GM21825 (cell line): ENCODE measurements around the gene POLR2B.
"Not testable (repeated sequence)": the region's sequence is repeated elsewhere in the genome, so short reads cannot be mapped to it uniquely, and the experiment has no call there.

Experiments used
- ATAC-seq: cut with Tn5 transposase; IDR thresholded peaks from one replicate; pipeline ENCODE4 v1.9.1; 2021; ENCODE audit warnings: mild to moderate bottlenecking, moderate library complexity; ENCODE audit not compliant: unreplicated experiment

POLR2B gene

DNA sequence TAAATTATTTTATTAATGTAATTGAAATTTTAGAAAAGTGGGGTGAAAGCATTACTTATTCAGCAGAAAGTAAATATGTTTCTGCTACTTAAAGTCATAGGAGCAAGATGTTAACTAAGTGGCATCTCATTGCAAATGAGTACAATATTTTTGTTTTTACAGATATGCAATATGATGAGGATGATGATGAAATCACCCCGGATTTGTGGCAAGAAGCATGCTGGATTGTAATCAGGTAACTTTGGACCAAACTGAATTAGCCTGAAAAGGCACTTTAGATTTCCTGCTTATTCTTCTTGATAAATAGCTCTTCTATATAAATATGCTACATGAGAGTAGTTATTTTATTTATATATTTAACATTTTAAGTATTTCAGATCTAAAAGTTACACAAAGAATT, 7.5 kb downstream of the POLR2B start:
- ATAC-seq = no peak

DNA sequence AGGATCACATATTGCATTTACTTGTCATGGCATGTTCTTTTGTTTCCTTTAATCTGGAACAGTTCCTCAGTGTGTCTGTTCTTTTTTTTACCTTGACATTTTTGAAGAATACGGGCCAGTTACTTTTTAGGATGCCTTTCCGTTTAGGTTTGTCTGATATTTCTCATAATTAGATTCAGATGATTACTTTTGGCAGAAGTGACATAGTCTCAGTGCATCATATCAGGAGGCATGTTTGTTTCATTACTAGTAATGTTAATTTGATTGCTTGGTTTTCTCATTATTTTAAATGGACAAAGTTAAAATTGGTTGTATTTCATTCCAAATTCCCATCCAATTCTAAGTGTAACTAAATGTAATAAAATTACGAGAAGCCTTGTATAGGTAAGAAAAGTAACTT, 8.3 kb downstream of the POLR2B start:
- no peak for ATAC-seq

DNA sequence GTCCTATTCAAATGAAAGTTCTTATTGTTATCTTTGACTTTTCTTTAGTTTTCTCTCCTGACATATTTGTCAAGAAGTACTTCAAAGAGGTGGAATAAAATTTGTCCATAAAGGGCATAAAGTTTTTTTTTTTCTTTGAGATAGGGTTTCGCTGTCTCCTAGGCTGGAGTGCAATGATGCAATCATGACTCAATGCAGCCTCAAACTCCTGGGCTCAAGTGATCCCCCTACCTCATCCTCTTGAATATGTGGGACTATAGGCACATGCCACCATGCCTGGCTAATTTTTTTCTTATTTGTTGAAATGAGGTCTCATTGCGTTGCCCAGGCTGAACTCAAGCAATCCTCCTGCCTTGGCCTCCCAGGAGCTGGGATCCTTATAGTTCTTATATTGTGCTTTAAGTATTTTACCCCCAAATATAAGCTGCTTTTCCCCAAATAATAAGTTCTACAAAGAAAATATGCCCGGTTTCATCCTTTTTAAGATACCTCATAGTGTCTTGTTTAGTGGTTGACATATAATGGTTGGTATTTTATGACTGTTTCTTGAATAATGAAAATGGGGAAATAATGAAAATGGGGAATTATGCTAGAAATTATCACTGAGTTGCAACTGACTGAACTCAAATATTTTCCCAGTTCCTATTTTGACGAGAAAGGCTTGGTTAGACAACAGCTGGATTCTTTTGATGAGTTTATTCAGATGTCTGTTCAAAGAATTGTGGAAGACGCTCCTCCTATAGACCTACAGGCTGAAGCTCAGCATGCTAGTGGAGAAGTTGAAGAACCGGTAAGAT, 11.6 kb downstream of the POLR2B start:
- no peak for ATAC-seq

DNA sequence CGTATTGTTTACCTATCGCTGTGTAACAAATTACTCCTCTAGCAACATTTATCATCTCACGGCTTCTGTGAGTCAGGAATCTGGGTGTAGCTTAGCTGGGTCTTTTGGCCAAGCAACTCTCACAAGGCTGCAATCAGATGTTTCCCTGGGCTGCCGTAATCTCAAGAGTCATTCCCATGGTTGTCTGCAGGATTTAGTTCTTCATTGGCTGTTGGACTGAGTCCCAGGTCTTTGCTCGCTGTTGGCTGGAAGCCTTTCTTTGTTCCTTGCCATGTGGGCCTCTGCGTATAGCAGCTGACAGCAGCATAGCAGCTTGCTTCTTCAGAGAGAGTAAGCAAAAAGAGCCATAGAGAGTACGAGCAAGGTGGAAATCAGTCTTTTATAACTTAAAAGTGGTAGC, 16.8 kb downstream of the POLR2B start:
- no peak for ATAC-seq

DNA sequence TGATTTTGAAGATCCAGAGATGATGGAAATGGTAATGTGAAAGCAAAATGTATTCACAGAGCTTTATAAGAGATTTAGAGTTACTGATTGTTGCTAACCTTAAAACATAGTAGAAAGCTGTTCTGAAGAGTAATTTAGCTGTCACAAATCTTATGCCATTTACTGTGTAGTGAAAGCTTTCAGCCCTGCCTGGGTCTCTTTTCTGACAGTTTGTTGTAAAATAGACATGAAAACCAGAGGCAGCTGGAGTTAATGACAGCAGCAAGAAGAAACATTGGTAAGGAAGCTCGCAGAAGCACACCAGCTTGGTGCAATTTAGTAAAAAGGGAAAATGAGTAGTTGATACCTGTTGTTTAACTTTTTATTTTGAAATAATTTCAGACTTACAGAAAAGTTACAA, 21.1 kb downstream of the POLR2B start:
- ATAC-seq = no peak

DNA sequence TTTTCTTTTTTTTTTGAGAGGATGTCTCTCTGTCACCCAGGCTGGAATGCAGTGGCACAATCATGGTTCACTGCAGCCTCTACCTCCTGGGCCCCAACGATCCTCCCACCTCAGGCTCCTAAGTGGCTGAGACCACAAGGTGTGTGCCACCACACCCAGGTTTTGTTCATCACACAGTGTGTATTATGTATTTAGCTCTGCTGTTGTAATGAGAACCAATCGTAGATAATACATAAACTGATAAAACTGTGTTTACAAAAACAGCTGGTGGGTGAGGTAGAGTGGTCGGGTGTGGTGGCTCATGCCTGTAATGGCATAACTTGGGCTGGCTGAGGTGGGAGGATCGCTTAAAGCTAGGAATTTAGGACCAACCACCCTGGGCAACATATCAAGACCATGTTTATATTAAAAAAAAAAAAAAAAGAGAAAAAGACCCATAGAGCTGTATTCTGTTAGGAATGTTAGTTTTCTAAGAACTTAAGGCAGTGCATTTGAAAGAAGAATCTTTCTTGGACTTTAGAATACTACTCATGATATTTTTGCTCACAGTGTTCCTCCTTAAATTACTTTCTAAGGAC, 34.9 kb downstream of the POLR2B start:
- no peak for ATAC-seq

DNA sequence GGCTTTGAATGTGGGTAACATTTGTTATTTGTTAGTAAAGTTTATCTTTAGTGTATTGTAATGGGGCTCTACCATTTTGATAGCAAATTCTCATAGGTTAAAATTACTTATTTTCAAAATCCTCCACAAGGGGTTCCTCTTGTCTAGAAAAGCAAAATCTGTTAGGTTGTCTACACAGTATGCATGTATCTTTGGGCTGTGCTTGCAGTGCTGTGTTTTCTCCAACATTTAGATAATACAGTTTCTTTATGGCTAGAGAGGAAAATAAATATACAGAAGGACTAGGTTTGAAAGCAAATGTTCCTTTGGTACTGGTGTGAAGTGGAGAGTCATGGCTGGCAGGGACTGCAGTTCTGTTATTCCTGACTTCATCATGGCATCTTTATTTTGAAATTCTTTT, 40.3 kb downstream of the POLR2B start:
- no peak for ATAC-seq

DNA sequence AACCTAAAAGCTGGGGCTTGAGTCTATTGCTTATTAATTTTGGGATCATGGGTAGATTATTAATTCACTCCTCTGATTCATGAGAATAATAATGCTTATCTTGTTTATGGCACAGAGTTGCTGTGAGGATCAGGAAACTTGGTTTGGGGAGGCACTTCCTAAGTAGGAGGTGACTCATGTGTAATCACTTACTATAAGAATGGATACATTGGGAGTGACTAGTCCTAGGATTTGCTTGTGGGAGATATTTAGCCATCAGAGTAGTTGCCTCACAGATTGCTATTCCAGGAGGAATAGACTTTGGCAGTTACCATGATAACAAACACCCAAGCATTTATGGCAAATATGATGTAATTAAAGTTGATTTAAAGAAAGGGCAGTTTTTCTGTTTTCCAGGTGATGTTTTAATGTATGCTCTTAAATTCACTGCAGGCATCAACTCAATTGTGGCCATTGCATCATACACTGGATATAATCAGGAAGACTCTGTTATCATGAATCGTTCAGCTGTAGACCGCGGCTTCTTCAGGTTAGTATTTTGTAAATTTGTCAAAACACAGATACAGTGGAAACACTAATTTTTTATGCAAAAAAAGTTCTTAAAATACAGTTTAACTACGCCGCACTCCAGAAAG, 41.9 kb downstream of the POLR2B start:
- ATAC-seq = no peak

DNA sequence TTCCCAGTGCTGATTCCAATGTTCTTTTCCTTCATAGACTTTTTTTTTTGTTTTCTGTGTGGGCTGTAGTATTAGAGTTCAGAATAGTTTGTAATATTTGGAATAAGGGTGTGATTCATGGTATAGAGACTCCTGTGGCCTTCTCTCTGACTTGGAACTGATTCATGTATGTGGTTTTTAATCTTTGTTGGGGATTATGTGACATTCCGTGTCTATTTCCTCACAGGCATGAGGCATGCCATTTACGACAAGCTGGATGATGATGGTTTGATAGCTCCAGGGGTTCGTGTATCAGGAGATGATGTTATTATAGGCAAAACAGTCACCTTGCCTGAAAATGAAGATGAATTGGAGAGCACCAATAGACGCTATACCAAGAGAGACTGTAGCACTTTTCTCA, 44.4 kb downstream of the POLR2B start:
- ATAC-seq = no peak

DNA sequence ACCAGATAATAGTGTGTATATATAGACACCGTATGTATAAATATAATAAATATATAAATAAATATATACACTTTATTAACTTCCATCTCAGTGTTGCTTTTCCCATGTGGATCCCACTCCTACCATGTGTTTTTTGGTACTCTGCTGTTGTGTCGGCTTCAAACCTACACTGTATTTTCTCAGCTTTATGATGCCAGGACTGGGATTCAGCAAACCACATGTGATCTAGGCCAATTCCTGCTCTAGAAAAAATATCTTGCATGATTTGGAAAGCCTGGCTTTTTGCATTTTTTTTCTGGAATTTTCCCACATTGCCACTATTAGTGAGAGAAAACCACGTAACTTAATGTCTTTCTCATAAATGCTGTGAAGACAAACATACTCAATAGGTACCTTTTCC, 55.8 kb downstream of the POLR2B start:
- no peak for ATAC-seq

DNA sequence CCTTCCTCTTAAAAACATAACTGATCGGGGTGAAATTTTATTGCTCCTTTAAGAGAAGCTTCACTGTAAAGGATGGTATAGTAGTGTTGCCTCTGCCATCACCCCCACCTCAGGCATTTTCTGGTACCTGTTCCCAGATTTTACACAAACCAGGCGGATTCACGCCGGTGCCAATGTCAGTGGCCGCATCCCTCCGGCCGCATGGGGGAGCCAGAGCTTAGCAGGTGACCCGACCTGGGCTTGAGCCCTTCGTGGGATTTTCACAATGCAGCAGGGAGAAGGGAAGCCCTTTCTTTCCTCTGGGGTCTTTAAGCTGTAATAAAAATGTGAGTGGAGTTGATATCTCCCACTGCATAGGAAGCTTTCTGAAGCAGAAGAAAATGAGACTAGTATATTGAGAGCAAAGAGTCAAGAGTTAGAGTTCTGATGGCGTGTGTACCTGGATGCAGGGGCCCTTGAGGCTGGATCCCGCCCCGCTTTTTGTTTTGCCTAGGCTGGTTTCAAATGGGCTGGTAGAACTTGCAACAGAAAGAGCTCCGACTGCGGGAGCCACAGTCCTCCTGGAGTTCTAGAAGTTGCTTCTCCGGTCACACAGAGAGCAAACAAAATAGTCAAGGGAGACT, 59.4 kb downstream of the POLR2B start:
- ATAC-seq = no peak

DNA sequence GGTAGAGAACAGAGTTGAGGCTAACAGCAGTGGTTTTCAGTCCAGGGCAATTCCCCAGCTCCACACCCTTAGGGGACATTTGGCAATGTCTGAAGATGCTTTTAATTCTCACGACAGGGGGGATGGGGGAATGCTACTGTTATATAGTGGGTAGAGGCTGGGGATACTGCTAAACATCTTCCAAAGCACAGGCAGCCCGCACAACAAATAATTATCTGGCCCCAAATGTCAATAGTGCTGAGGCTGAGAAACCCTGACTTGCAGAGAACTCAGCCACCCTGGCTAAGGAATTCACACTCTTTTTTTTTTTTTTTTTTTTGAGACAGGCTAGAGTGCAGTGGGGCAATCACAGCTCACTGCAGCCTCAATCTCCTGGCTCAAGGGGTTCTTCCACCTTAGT, 60.6 kb downstream of the POLR2B start:
- no peak for ATAC-seq

DNA sequence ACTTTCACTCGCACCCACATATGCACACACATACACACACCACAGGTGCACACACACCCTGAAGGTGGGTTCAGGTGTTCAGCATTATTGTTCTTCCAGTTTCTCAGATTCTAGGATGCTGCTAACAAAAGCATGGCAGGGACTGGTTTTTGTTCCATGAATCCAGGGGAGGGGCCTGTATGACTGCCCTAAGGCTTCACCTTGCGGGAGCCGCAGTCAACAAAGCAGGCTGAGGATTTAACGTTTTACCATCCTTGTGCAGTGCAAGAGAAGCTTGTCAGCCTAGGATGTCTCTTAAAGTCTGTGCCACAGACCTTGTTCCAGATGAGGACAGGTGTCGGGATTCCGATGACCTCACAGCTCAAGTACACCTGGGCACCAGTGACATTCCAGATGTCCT, 61.8 kb downstream of the POLR2B start:
- no peak for ATAC-seq

DNA sequence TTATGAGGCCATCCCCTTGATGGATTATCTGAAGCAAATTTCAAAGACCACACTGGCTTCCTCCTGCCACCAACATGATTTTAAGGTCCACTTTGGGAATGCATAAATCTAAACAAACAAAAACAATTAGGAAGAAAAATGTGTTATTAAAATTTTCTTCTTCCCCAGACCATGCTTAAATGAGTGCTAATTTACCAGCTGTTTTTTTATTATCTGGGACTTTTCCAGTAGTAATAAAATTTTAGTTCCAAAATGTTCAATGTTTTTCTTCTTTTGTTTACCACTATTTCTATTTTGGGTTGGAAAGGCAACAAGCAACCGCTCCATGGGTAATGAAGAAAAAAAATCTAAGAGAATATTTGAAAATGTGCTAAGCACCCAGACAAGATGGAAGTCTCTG, 62.3 kb downstream of the POLR2B start:
- no peak for ATAC-seq

DNA sequence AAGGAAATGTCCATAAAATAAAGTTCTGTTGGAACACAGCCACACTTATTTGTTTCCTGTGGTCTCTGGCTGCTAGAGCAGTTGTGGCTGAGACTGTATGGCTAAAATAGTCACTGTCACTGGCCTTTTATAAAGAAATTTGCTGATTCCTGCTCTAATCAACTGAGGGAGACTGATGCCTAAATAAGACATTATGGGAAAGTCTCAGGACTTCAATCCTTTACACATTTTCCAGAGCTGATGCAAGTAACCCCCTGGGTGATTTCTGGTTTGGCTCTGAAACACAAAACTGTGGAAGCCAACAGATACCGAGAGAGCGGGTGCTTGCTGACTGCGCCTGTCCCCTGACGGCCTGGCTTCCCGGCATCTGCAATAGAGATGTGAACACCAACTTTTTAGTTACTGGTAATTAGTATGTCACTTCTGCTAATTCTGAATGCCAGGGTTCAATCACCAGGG, 64.0 kb downstream of the POLR2B start:
- no peak for ATAC-seq

DNA sequence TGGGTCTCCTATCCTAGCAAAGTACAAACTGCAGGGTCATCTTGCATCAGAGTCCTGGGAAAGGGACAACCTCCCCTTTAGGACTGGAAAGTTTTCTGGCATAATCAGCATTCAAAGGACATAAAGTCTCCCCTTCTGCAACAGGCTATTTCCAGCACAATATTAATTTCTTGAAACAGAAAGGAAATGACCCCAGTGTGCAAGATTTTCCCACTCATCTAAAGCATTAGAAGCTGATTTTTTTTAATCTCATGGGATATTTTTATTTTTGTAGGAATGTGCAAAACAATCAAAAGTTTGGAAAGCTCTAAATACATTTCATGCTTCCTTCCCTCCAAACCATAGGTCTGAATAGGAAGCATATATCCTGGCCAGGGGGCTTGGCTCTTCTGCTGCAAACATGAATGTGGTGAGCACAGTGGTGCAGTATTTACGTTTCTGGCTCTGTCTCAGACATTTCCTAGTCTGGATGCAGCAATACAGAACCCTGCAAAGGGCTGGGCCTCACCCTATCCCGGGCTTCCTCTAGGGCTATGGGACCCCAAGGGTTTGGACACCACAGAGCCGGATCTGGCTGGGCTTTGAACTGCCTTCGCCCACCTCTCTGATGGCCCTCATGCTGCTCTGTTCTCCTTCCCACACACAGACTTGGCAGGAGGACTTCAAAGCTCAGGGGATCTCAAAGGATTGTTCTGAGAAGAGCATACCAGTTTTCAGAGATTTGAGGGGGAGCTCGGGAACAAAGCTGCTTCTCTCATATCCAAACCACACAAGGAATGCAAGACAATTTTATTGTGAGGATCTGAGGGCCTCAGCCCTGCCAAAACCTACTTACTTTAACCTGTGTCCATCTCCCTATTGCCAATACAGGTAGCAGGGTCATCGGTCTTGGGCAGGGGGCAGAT, 64.9 kb downstream of the POLR2B start:
- no peak for ATAC-seq

DNA sequence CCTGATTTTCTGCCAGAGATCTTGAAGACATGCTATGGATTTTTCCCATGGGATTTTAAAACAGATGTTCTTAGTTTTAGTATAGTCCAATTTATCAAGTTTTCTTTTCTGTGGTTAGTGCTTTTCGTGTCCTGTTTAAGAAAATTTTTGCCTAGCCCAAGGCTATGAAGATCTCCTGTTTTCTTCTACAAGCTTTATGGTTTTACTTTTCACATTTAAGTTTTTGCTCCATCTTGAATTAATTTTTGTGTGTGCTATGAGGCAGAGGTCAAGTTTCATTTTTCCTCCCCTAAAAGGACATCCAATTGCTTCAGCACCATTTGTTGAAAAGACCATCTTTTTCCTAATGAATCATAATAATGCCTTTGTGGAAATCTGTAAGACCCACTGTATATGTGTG, 65.6 kb downstream of the POLR2B start:
- ATAC-seq = no peak

DNA sequence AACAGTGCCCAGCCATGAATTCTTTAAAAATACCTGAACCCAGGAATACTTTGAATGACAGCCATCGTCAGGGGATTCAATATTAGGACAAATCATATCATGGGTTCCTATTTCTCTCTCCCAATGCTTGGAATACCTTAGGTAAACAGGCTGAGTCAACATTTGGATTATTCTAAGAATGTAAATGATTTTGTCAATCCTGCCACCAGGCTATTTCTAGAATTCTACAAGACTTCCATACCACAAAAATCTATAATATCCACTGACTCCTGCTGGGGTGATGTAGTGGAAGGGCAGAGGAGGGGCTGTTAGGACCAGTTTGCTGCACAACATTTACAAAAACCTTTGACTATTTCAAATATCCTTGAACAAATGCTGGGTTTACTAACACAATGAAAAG, 66.3 kb downstream of the POLR2B start:
- no peak for ATAC-seq

DNA sequence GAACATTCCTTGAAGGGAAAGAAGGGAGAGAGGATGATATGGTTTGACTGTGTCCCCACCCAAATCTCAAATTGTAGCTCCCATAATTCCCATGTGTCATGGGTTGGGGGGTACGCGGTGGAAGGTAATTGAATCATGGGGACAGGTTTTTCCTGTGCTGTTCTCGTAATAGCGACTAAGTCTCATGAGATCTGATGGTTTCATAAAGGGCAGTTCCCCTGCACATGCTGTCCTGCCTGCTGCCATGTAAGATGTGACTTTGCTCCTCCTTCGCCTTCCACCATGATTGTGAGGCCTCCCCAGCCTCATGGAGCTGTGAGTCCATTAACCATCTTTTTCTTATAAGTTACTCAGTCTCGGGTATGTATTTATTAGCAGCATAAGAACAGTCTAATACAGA, 68.3 kb downstream of the POLR2B start:
- not testable (repeated sequence) for ATAC-seq

DNA sequence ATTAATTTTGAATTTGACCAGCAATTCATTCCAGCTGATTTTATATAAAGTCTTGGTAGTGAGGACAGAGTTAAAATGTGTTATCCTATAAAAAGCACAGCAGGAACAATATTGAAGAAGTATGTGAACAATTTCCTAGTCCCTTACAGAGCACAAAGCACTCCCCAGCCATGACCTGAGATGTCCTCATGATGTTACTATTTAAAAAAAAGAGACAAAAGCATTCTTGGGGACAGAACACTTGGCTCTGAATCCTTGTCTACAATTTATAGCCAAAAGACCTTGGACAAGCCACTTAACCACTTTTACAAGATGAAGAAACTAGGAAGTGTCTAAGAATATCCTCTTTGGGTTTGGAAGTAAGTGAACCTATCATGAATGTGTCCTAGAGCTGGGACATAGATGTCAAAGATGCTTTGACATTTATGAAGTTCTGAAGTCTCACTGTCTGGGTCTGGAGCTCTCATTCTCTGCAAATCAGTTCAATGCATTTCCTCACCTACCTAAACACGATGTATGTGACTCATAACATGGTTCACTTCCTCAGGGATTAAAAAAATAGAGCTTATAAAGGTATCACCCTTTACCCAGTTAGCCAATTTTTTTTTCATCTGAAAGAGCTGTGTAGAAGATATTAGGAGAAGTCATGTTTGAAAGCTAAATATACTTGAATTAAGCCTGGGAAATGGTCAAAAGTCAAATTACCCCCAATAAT, 70.1 kb downstream of the POLR2B start:
- ATAC-seq = no peak
